SK-N-SH treated with all-trans-retinoic acid at 6 μM for 48 hours (cell line): ENCODE data around the gene ANGPT4.

Source experiments
- ATAC-seq: fragments of 200-7000 bp; cut with Tn5 transposase; 3 replicates; pipeline ENCODE4 v1.9.1; 2020; ENCODE audit warnings: mild to moderate bottlenecking, moderate library complexity
- ARNTL ChIP-seq: fragments of 450-650 bp; formaldehyde crosslinking; IDR thresholded peaks from 2 replicates; pipeline ENCODE4 v1.5.0; 2020; ENCODE audit warnings: low read depth, mild to moderate bottlenecking, moderate library complexity, borderline replicate concordance
- BACH2 ChIP-seq: fragments of 250-450 bp; sonication (Bioruptor Pico); IDR thresholded peaks from 2 replicates; pipeline ENCODE4 v1.9.0; 2021; ENCODE audit warnings: mild to moderate bottlenecking, borderline replicate concordance
- CREB5 ChIP-seq: fragments of 250-450 bp; sonication (Bioruptor Pico); IDR thresholded peaks from 2 replicates; pipeline ENCODE4 v1.5.1; 2020; ENCODE audit warnings: low read depth, mild to moderate bottlenecking, moderate library complexity
- ESRRG ChIP-seq: fragments of 250-450 bp; sonication (Bioruptor Pico); IDR thresholded peaks from 2 replicates; pipeline ENCODE4 v1.6.1; 2021; ENCODE audit warnings: mild to moderate bottlenecking
- ISL1 ChIP-seq: fragments of 250-450 bp; sonication (Bioruptor Pico); IDR thresholded peaks from 2 replicates; pipeline ENCODE4 v2.1.2; 2022; ENCODE audit warnings: mild to moderate bottlenecking, moderate library complexity
- OSR1 ChIP-seq: fragments of 250-450 bp; sonication (Bioruptor Pico); IDR thresholded peaks from 2 replicates; pipeline ENCODE4 v1.8.0; 2022; ENCODE audit warnings: moderate library complexity, mild to moderate bottlenecking, inconsistent platforms
- PPARA ChIP-seq: fragments of 250-450 bp; sonication (Bioruptor Pico); IDR thresholded peaks from 2 replicates; pipeline ENCODE4 v1.5.0; 2020; ENCODE audit warnings: mild to moderate bottlenecking, borderline replicate concordance
- RARB ChIP-seq: fragments of 250-450 bp; sonication (Bioruptor Pico); IDR thresholded peaks from 2 replicates; pipeline ENCODE4 v1.8.0; 2021; ENCODE audit warnings: mild to moderate bottlenecking, moderate library complexity
- SNAI2 ChIP-seq: fragments of 250-450 bp; sonication (Bioruptor Pico); IDR thresholded peaks from 2 replicates; pipeline ENCODE4 v1.5.0; 2020; ENCODE audit warnings: mild to moderate bottlenecking, moderate library complexity
- TOX ChIP-seq: fragments of 250-450 bp; sonication (Bioruptor Pico); IDR thresholded peaks from 2 replicates; pipeline ENCODE4 v1.8.0; 2021; ENCODE audit warnings: mild to moderate bottlenecking, moderate library complexity, borderline replicate concordance
- TSHZ2 ChIP-seq: fragments of 250-450 bp; sonication (Bioruptor Pico); IDR thresholded peaks from 2 replicates; pipeline ENCODE4 v1.5.0; 2020; ENCODE audit warnings: mild to moderate bottlenecking, moderate library complexity
- ZC3H10 ChIP-seq: fragments of 250-450 bp; sonication (Bioruptor Pico); IDR thresholded peaks from 2 replicates; pipeline ENCODE4 v1.5.1; 2021; ENCODE audit warnings: mild to moderate bottlenecking, moderate library complexity
- ZFP3 ChIP-seq: fragments of 250-450 bp; sonication (Bioruptor Pico); IDR thresholded peaks from 2 replicates; pipeline ENCODE4 v1.5.0; 2020; ENCODE audit warnings: mild to moderate bottlenecking, moderate library complexity
- ZFP30 ChIP-seq: fragments of 450-650 bp; formaldehyde crosslinking; IDR thresholded peaks from 2 replicates; pipeline ENCODE4 v1.5.0; 2022; ENCODE audit warnings: mild to moderate bottlenecking, moderate library complexity
- ZNF565 ChIP-seq: fragments of 450-650 bp; formaldehyde crosslinking; conservative IDR thresholded peaks from 2 replicates; pipeline ENCODE4 v1.5.0; 2020; ENCODE audit warnings: low read depth, mild to moderate bottlenecking, moderate library complexity
- ZNF70 ChIP-seq: fragments of 450-650 bp; formaldehyde crosslinking; IDR thresholded peaks from 2 replicates; pipeline ENCODE4 v1.5.0; 2020; ENCODE audit warnings: mild to moderate bottlenecking, moderate library complexity
- ZNF8 ChIP-seq: fragments of 450-650 bp; formaldehyde crosslinking; IDR thresholded peaks from 2 replicates; pipeline ENCODE4 v1.5.0; 2020; ENCODE audit warnings: mild to moderate bottlenecking, moderate library complexity
- TF ChIP-seq, protein P1 (sequence below): fragments of 250-450 bp; sonication (Bioruptor Pico); IDR thresholded peaks from 2 replicates; pipeline ENCODE4 v1.5.1; 2021; ENCODE audit warnings: mild to moderate bottlenecking, moderate library complexity
- TF ChIP-seq, protein P2 (sequence below): fragments of 250-450 bp; sonication (Bioruptor Pico); IDR thresholded peaks from 2 replicates; pipeline ENCODE4 v1.8.0; 2020; ENCODE audit warnings: mild to moderate bottlenecking, moderate library complexity, borderline replicate concordance
- TF ChIP-seq, protein P3 (sequence below): fragments of 250-450 bp; sonication (Bioruptor Pico); IDR thresholded peaks from 2 replicates; pipeline ENCODE4 v1.8.0; 2021; ENCODE audit warnings: low read depth, mild to moderate bottlenecking, moderate library complexity, borderline replicate concordance

Gene ANGPT4

GRCh38 chr20:944774-945410, 28.8 kb upstream of the ANGPT4 start:
- TF ChIP-seq SNAI2 (CRISPR knock-in tag) (no peak), ZNF70 (CRISPR knock-in tag) (no peak), OSR1 (no peak), ISL1 (no peak), ZFP3 (no peak), RARB (CRISPR knock-in tag) (no peak), ESRRG (CRISPR knock-in tag) (no peak), CREB5 (CRISPR knock-in tag) (no peak), BACH2 (CRISPR knock-in tag) (no peak), ZC3H10 (CRISPR knock-in tag) (no peak)
- TF ChIP-seq, protein P1, sequence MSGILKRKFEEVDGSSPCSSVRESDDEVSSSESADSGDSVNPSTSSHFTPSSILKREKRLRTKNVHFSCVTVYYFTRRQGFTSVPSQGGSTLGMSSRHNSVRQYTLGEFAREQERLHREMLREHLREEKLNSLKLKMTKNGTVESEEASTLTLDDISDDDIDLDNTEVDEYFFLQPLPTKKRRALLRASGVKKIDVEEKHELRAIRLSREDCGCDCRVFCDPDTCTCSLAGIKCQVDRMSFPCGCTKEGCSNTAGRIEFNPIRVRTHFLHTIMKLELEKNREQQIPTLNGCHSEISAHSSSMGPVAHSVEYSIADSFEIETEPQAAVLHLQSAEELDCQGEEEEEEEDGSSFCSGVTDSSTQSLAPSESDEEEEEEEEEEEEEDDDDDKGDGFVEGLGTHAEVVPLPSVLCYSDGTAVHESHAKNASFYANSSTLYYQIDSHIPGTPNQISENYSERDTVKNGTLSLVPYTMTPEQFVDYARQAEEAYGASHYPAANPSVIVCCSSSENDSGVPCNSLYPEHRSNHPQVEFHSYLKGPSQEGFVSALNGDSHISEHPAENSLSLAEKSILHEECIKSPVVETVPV (CRISPR knock-in tag) = no peak
- TF ChIP-seq, protein P2, sequence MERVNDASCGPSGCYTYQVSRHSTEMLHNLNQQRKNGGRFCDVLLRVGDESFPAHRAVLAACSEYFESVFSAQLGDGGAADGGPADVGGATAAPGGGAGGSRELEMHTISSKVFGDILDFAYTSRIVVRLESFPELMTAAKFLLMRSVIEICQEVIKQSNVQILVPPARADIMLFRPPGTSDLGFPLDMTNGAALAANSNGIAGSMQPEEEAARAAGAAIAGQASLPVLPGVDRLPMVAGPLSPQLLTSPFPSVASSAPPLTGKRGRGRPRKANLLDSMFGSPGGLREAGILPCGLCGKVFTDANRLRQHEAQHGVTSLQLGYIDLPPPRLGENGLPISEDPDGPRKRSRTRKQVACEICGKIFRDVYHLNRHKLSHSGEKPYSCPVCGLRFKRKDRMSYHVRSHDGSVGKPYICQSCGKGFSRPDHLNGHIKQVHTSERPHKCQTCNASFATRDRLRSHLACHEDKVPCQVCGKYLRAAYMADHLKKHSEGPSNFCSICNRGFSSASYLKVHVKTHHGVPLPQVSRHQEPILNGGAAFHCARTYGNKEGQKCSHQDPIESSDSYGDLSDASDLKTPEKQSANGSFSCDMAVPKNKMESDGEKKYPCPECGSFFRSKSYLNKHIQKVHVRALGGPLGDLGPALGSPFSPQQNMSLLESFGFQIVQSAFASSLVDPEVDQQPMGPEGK (CRISPR knock-in tag) = no peak
- ATAC-seq = no peak

- TF ChIP-seq ZFP30 (CRISPR knock-in tag) (no peak), ARNTL (CRISPR knock-in tag) (no peak), ISL1 (no peak), RARB (CRISPR knock-in tag) (no peak), ZC3H10 (CRISPR knock-in tag) (no peak), PPARA (CRISPR knock-in tag) (no peak), ZFP3 (no peak), ESRRG (CRISPR knock-in tag) (no peak), TOX (CRISPR knock-in tag) (no peak)
- TF ChIP-seq, protein P3, sequence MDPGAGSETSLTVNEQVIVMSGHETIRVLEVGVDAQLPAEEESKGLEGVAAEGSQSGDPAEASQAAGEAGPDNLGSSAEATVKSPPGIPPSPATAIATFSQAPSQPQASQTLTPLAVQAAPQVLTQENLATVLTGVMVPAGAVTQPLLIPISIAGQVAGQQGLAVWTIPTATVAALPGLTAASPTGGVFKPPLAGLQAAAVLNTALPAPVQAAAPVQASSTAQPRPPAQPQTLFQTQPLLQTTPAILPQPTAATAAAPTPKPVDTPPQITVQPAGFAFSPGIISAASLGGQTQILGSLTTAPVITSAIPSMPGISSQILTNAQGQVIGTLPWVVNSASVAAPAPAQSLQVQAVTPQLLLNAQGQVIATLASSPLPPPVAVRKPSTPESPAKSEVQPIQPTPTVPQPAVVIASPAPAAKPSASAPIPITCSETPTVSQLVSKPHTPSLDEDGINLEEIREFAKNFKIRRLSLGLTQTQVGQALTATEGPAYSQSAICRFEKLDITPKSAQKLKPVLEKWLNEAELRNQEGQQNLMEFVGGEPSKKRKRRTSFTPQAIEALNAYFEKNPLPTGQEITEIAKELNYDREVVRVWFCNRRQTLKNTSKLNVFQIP (CRISPR knock-in tag) = no peak
- no peak for ATAC-seq
These were observed 28.0 kb upstream of the ANGPT4 start for GRCh38 chr20:944148-944547.

DNA sequence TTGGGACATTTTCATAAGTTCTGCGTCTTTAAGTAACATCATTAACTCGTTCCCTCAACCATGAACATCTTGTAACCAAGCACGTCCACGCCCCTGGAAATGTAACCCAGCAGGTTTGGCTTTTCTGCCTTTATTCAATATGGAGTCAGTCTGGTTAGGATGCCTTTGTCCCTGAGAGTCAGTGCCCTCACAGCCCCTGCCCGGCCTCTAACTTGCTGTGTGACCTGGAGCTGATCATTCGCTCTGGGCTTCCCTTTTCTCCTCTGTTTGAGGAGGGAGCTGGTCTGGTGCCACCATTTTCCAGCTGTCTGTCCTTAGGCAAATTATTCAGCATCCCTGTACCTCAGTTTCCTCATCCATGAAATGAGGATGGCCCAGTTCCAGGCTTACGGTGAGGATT, 26.5 kb upstream of the ANGPT4 start:
- no peak for TF ChIP-seq PPARA (CRISPR knock-in tag)
- TF ChIP-seq, protein P1 (CRISPR knock-in tag) = no peak
- TF ChIP-seq TOX (CRISPR knock-in tag) = no peak
- TF ChIP-seq BACH2 (CRISPR knock-in tag) = no peak
- TF ChIP-seq RARB (CRISPR knock-in tag) = no peak
- TF ChIP-seq ZNF565 = no peak
- no peak for TF ChIP-seq TSHZ2
- no peak for TF ChIP-seq ZNF8 (CRISPR knock-in tag)
- no peak for TF ChIP-seq ESRRG (CRISPR knock-in tag)
- no peak for TF ChIP-seq CREB5 (CRISPR knock-in tag)
- no peak for ATAC-seq
